DOHH2 (cell line): ENCODE data around the gene FPR3.

Experiments
- H3F3A ChIP-seq: fragments of 200-600 bp; sonication (generic), shearing (Covaris generic); 2 replicates; pipeline ENCODE4 v1.6.0; 2016; ENCODE audit warnings: antibody characterized with exemption, mild to moderate bottlenecking; ENCODE audit not compliant: control insufficient read depth, insufficient read depth
- H3K27ac ChIP-seq: fragments of 200-600 bp; sonication (generic); 2 replicates; pipeline ENCODE4 v1.5.1; 2014; ENCODE audit warnings: low read depth, mild to moderate bottlenecking, low read length, moderate library complexity
- H3K27me3 ChIP-seq: fragments of 200-600 bp; sonication (generic); 2 replicates; pipeline ENCODE4 v1.6.1; 2014; ENCODE audit warnings: mild to moderate bottlenecking, low read length, mixed read lengths; ENCODE audit not compliant: control insufficient read depth
- H3K36me3 ChIP-seq: fragments of 200-600 bp; sonication (generic); 2 replicates; pipeline ENCODE4 v1.6.1; 2014; ENCODE audit warnings: mild to moderate bottlenecking, low read length, moderate library complexity, mixed read lengths; ENCODE audit not compliant: control insufficient read depth
- H3K4me1 ChIP-seq: fragments of 200-600 bp; sonication (generic); 2 replicates; pipeline ENCODE4 v1.6.1; 2014; ENCODE audit warnings: mild to moderate bottlenecking, low read length, mixed read lengths; ENCODE audit not compliant: control insufficient read depth
- H3K4me2 ChIP-seq: fragments of 200-600 bp; sonication (generic); 2 replicates; pipeline ENCODE4 v1.6.0; 2014; ENCODE audit warnings: mild to moderate bottlenecking, low read length, moderate library complexity
- H3K4me3 ChIP-seq: fragments of 200-600 bp; sonication (generic); 2 replicates; pipeline ENCODE4 v1.5.1; 2014; ENCODE audit warnings: mild to moderate bottlenecking, low read length, mixed read lengths
- H3K79me2 ChIP-seq: fragments of 200-600 bp; sonication (generic); 2 replicates; pipeline ENCODE4 v1.6.1; 2014; ENCODE audit warnings: mild to moderate bottlenecking, low read length, mixed read lengths; ENCODE audit not compliant: control insufficient read depth
- H3K9me2 ChIP-seq: fragments of 200-600 bp; sonication (generic); replicated peaks from 2 replicates; pipeline ENCODE4 v1.6.1; 2014; ENCODE audit warnings: mild to moderate bottlenecking, low read length, mixed read lengths; ENCODE audit not compliant: control insufficient read depth
- H3K9me3 ChIP-seq: fragments of 200-600 bp; sonication (generic); 2 replicates; pipeline ENCODE4 v1.6.1; 2014; ENCODE audit warnings: antibody characterized with exemption, low read length, mixed read lengths; ENCODE audit not compliant: control insufficient read depth, insufficient read depth
- H4K20me1 ChIP-seq: fragments of 200-600 bp; sonication (generic); 2 replicates; pipeline ENCODE4 v1.6.0; 2014; ENCODE audit warnings: low read depth, mild to moderate bottlenecking, antibody characterized with exemption, low read length, moderate library complexity; ENCODE audit not compliant: control insufficient read depth, insufficient read depth
- EZH2phosphoT487 ChIP-seq: fragments of 200-600 bp; sonication (generic); IDR thresholded peaks from 2 replicates; pipeline ENCODE4 v1.6.1; 2017; ENCODE audit warnings: borderline replicate concordance, mild to moderate bottlenecking, antibody characterized with exemption, low read length, moderate library complexity, mixed read lengths
- TF ChIP-seq, protein P1 (sequence below): fragments of 200-600 bp; sonication (generic); IDR thresholded peaks from one replicate; pipeline ENCODE4 v1.5.1; 2014; ENCODE audit warnings: antibody characterized with exemption, mild to moderate bottlenecking, low read depth, low read length; ENCODE audit not compliant: poor library complexity, severe bottlenecking

Gene FPR3, protein sequence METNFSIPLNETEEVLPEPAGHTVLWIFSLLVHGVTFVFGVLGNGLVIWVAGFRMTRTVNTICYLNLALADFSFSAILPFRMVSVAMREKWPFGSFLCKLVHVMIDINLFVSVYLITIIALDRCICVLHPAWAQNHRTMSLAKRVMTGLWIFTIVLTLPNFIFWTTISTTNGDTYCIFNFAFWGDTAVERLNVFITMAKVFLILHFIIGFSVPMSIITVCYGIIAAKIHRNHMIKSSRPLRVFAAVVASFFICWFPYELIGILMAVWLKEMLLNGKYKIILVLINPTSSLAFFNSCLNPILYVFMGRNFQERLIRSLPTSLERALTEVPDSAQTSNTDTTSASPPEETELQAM

DNA sequence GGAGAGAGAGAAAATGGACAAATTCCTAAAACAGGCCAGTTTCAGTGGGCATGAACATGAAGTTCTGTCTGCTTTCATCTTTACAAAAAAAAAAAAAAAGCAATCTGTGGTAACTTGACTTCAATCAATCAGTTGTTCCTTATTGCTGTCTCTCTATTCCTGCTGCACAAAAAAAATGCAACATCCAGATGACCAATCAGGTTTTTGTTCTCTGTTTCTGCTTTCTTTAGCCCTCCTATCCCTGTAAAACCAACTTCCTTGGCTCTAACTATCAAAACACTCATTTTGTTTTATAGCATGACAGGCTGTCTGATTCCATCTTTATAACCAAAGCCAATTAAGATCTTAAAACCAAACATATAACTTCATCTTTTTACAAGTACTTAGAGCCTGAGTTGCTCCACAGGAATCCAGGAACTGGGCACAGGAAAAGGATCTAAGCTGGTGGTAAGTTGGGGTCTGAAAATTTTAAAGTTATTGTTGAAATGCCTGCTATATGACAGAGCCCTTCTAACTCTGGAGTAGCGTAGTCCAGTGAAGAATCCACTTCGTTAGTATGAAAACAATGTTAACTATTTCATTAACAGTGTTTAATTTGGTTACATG lies at the start of gene FPR3:
Gene FPR3, plus strand, starts transcription at position 273 of the 606 bp plus-strand sequence. CDS start 28,592 bp downstream, outside the sequence.
- no peaks in the 10 kb centered on the region for H3K4me1 ChIP-seq
- no peaks in the 10 kb centered on the region for H3K9me2 ChIP-seq
- TF ChIP-seq, protein P1, sequence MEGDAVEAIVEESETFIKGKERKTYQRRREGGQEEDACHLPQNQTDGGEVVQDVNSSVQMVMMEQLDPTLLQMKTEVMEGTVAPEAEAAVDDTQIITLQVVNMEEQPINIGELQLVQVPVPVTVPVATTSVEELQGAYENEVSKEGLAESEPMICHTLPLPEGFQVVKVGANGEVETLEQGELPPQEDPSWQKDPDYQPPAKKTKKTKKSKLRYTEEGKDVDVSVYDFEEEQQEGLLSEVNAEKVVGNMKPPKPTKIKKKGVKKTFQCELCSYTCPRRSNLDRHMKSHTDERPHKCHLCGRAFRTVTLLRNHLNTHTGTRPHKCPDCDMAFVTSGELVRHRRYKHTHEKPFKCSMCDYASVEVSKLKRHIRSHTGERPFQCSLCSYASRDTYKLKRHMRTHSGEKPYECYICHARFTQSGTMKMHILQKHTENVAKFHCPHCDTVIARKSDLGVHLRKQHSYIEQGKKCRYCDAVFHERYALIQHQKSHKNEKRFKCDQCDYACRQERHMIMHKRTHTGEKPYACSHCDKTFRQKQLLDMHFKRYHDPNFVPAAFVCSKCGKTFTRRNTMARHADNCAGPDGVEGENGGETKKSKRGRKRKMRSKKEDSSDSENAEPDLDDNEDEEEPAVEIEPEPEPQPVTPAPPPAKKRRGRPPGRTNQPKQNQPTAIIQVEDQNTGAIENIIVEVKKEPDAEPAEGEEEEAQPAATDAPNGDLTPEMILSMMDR = no peak
- no peak for TF ChIP-seq EZH2phosphoT487
- H3K27me3 ChIP-seq = no peaks in the 10 kb centered on the region
- H3K4me2 ChIP-seq = no peak within 1 kb of the TSS
- H4K20me1 ChIP-seq = no peaks in the 10 kb centered on the region
- H3K27ac ChIP-seq = no peak within 1 kb of the TSS
- no peaks in the 10 kb centered on the region; the same call in 1 of the 2 replicates for H3K9me3 ChIP-seq
- no peaks in the 10 kb centered on the region for H3K36me3 ChIP-seq
- H3K79me2 ChIP-seq = no peaks in the 10 kb centered on the region
- H3K4me3 ChIP-seq = no peak within 1 kb of the TSS
- H3F3A ChIP-seq = no peaks in the 10 kb centered on the region

DNA sequence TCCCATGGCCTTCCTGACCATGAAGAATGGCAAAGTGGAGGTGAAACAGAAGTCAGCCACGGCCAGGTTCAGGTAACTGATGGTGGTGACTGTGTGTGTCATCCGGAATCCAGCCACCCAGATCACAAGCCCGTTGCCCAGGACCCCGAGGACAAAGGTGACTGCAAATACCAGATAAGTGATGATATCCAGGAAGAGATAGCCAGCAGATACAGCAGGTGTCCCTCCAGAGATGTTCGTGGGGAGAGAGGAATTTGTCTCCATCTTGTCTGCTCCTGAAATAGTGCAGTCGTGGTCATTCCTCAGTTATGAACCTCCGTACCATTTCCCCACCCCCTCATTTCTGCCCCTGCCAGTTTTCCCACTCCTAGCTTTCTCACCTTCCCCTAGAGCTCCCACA lies 48.2 kb upstream of the FPR3 start:
- Histone ChIP-seq H3K4me1 (peaks cover 3% of the 10 kb centered on the region), H3K27me3 (no peaks in the 10 kb centered on the region), H3K27ac (no peak overlapping the region), H3K9me3 (no peaks in the 10 kb centered on the region), H3K9me2 (no peaks in the 10 kb centered on the region), H4K20me1 (no peaks in the 10 kb centered on the region), H3K4me3 (no peak overlapping the region), H3K79me2 (no peaks in the 10 kb centered on the region), H3F3A (no peaks in the 10 kb centered on the region), H3K4me2 (no peak overlapping the region), H3K36me3 (no peaks in the 10 kb centered on the region)
- TF ChIP-seq EZH2phosphoT487 = no peak
- TF ChIP-seq, protein P1 = no peak

DNA sequence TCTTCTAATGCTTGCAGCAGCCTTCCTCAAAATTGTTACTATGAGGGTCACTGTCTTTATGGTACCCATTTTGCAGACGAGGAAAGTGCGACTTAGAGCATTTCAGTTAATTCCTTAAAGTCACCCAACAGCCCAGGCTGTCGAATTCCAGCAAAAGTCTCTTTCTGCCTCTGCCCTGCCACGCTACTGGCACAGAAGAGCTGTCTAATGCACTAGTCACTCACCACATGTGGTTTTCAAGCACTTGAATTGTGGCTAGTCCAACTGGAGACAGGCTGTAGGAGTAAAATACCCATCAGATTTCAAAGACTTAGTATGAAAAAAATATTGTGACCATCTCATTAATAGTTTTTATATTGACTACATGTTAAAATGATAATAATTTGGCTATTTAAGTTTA lies 45.0 kb upstream of the FPR3 start:
- Histone ChIP-seq H3K27me3 (no peaks in the 10 kb centered on the region), H3K4me3 (no peak overlapping the region), H3K79me2 (no peaks in the 10 kb centered on the region), H3K9me2 (no peaks in the 10 kb centered on the region), H4K20me1 (no peaks in the 10 kb centered on the region), H3K4me1 (peaks cover 7% of the 10 kb centered on the region), H3F3A (no peaks in the 10 kb centered on the region), H3K9me3 (no peaks in the 10 kb centered on the region), H3K27ac (no peak overlapping the region), H3K36me3 (no peaks in the 10 kb centered on the region), H3K4me2 (no peak overlapping the region)
- TF ChIP-seq, protein P1 = no peak
- TF ChIP-seq EZH2phosphoT487 = no peak
